Bronchial epithelial cell (primary cell): ENCODE data around the gene STAT5B. TPM values are rescaled to one million over a fixed set of nuclear protein-coding genes. Genes with fewer than 3 reads are reported as not detected.

ENCODE experiments used
- DNase-seq: peaks from one replicate; pipeline ENCODE4 v3.0.0-alpha.2; 2010; ENCODE audit warnings: low read depth
- FAIRE-seq: peaks from 2 replicates; lab custom pipeline; 2011; peaks lifted over from hg19 to GRCh38; lab: Jason Lieb, UNC
- H3K27me3 ChIP-seq: 2 replicates; pipeline ENCODE4 v1.5.1; 2011; ENCODE audit warnings: low read length; ENCODE audit not compliant: control insufficient read depth, insufficient read depth
- H3K36me3 ChIP-seq: 2 replicates; pipeline ENCODE4 v1.5.1; 2011; ENCODE audit warnings: low read length; ENCODE audit not compliant: control insufficient read depth, insufficient read depth
- H3K4me3 ChIP-seq: 2 replicates; pipeline ENCODE4 v1.5.1; 2011; ENCODE audit warnings: mild to moderate bottlenecking, low read depth, low read length, control low read depth
- total RNA-seq: library from RNA; depleted of rRNA; stranded (reverse); fragments of >200 nt; gene quantifications from 2 replicates; pipeline ENCODE4 v1.2.1, GENCODE V29; 2014
- TF ChIP-seq, protein P1 (sequence below): IDR thresholded peaks from 2 replicates; pipeline ENCODE4 v1.5.1; 2011; ENCODE audit warnings: mild to moderate bottlenecking, moderate library complexity, low read length, control low read depth, inconsistent platforms; ENCODE audit not compliant: insufficient read depth, severe bottlenecking

STAT5B gene
- total RNA-seq, 1 donor from 2014 or later, result 11.6 TPM

DNA sequence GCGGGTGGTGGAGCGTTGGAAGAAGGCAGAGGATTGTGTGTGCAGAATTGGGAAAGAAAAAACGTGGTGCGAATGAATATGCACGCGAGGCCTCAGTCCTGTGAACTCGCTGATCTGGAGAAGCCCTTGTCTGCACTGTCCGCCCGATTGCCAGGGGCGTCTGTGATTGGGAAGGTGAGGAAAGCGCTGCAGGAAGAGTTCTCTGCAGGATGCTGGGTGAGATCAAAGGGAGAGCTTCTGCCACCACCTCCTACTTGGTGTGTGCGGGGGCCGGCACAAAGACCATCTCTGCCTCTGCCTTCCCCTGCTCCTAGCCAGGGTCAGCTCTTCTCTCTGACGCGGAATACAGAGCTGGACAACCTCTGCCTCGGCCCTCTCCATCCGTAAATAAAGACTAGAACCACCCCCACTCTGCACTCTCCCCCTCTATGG lies 120.6 kb downstream of the STAT5B start:
- FAIRE-seq (no peak), DNase-seq (no peak)
- no peaks in the 10 kb centered on the region for H3K36me3 ChIP-seq
- TF ChIP-seq, protein P1, sequence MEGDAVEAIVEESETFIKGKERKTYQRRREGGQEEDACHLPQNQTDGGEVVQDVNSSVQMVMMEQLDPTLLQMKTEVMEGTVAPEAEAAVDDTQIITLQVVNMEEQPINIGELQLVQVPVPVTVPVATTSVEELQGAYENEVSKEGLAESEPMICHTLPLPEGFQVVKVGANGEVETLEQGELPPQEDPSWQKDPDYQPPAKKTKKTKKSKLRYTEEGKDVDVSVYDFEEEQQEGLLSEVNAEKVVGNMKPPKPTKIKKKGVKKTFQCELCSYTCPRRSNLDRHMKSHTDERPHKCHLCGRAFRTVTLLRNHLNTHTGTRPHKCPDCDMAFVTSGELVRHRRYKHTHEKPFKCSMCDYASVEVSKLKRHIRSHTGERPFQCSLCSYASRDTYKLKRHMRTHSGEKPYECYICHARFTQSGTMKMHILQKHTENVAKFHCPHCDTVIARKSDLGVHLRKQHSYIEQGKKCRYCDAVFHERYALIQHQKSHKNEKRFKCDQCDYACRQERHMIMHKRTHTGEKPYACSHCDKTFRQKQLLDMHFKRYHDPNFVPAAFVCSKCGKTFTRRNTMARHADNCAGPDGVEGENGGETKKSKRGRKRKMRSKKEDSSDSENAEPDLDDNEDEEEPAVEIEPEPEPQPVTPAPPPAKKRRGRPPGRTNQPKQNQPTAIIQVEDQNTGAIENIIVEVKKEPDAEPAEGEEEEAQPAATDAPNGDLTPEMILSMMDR, result no peak
- no peaks in the 10 kb centered on the region for H3K27me3 ChIP-seq
- H3K4me3 ChIP-seq, result peak overlapping the region; percentile 31

DNA sequence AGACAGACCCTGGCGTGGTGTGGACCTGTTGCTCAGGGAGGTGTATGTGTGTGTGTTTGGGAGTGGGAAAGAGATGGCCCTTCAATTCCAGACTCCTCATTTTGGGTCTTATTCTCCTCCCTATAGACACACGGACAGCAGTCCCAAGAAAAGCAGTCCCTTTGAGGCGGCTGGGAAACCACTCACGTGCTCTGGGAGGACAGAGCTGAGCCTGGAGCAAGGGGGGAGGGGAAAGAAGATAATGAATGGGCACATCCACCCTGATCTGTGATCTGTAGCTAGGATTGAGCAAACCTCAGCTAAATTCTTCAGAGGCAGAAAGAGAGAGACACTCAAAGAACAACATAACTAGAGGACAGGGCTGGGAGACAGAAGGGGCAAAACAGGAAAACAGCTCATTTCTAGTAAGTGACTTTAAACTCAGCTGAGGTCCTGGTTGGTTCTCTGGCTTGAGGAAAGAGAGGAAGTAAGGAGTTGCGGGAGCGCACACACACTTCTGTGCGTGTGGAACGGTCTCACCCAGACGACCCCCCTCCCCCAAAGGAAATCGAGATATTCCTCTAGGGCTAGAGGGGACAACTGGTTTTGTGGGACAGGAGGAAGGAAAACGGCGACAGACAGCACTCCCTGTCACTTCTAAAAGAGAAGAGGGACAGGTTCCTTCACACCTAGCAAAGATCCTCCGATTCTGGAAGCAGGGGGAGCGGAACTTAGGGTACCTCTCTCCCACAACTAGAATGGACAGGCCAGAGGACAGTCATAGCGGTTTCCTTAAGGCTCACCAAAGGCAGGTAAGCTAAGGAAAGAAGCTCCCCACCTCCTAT lies 122.1 kb downstream of the STAT5B start:
- Histone ChIP-seq H3K4me3 (peak overlapping the region; percentile 100), H3K27me3 (no peaks in the 10 kb centered on the region), H3K36me3 (no peaks in the 10 kb centered on the region)
- peak; percentile 15 for DNase-seq
- peak; percentile 47 for FAIRE-seq
- TF ChIP-seq, protein P1, result no peak

Other genes starting within 250 kb of the STAT5B start
- 0.26 and 0.64 TPM in 2 replicates for gene C17orf113, start 225.8 kb downstream of the STAT5B start, total RNA-seq
- gene ZNF385C, start 177.9 kb downstream of the STAT5B start, total RNA-seq, result under 0.01 and 0.26 TPM in 2 replicates
- 4.4 and 5.0 TPM in 2 replicates for gene DHX58, start 163.7 kb downstream of the STAT5B start, total RNA-seq
- 5.6 and 10.3 TPM in 2 replicates for gene KAT2A, start 155.0 kb downstream of the STAT5B start, total RNA-seq
- gene HSPB9, start 153.6 kb downstream of the STAT5B start, total RNA-seq, result not detected in 2 replicates
- 52.1 and 63.9 TPM in 2 replicates for gene RAB5C, start 121.4 kb downstream of the STAT5B start, total RNA-seq
- gene KCNH4, start 95.2 kb downstream of the STAT5B start, total RNA-seq, result not detected in 2 replicates
- gene HCRT, start 90.9 kb downstream of the STAT5B start, total RNA-seq, result not detected in 2 replicates
- gene GHDC, start 81.9 kb downstream of the STAT5B start, total RNA-seq, result 5.9 and 6.8 TPM in 2 replicates
- gene STAT5A, start 12.1 kb upstream of the STAT5B start, total RNA-seq, result 1.3 TPM in 2 replicates
- gene STAT3, start 112.1 kb upstream of the STAT5B start, total RNA-seq, result 40.0 and 56.6 TPM in 2 replicates
- gene CAVIN1, start 146.9 kb upstream of the STAT5B start, total RNA-seq, result 126 and 159 TPM in 2 replicates
- 20.0 and 54.2 TPM in 2 replicates for gene ATP6V0A1, start 182.5 kb upstream of the STAT5B start, total RNA-seq